Activated naive CD8-positive, alpha-beta T cell treated with anti-CD3 and anti-CD28 coated beads, Interleukin-2, amount 10 ng/mL, durations not matched to agents 7 days and 5 days (primary cell): ENCODE measurements around the gene HOXB1. TPM values are rescaled to one million over a fixed set of nuclear protein-coding genes. Genes with fewer than 3 reads are reported as not detected.
"Not testable (repeated sequence)": the region's sequence is repeated elsewhere in the genome, so short reads cannot be mapped to it uniquely, and the experiment has no call there.

Experiments
- ATAC-seq: fragments of 150-1000 bp; cut with Tn5 transposase; one replicate; pipeline ENCODE4 v1.10.0; 2021; ENCODE audit warnings: low read depth, moderate library complexity
- POLR2A ChIA-PET: fragments of 350-600 bp; sonication (Branson Sonifier 250); formaldehyde crosslinking; loops from one replicate; lab custom pipeline; 2021; ENCODE audit warnings: antibody characterized with exemption; lab: Charles Lee
- DNase-seq: peaks from one replicate; pipeline ENCODE4 v3.0.0; 2021
- H3K27ac Mint-ChIP-seq: one replicate; pipeline ENCODE4 v1.8.0; 2022; ENCODE audit warnings: mild to moderate bottlenecking, mixed read lengths
- H3K27me3 Mint-ChIP-seq: one replicate; pipeline ENCODE4 v1.8.0; 2022; ENCODE audit warnings: mild to moderate bottlenecking, moderate library complexity, mixed read lengths
- H3K36me3 Mint-ChIP-seq: one replicate; pipeline ENCODE4 v1.8.0; 2021; ENCODE audit warnings: mild to moderate bottlenecking, mixed read lengths
- H3K4me1 Mint-ChIP-seq: one replicate; pipeline ENCODE4 v1.8.0; 2021; ENCODE audit warnings: mixed read lengths
- H3K4me3 Mint-ChIP-seq: one replicate; pipeline ENCODE4 v1.8.0; 2022; ENCODE audit warnings: mild to moderate bottlenecking, moderate library complexity, mixed read lengths
- H3K9me3 Mint-ChIP-seq: one replicate; pipeline ENCODE4 v1.8.0; 2021; ENCODE audit warnings: mixed read lengths
- total RNA-seq, 2 experiments: library from RNA; stranded (reverse); gene quantifications; one replicate each; pipeline ENCODE4 v1.2.3, GENCODE V29; 2021

HOXB1 gene
- total RNA-seq, 2 experiments from 2014 or later, result not detected

GRCh38 chr17:48541036-48541576 lies 10.3 kb upstream of the HOXB1 start:
- no peak for DNase-seq
- Mint-ChIP-seq H3K27ac (peak overlapping the region; percentile 92), H3K9me3 (no peaks in the 10 kb centered on the region), H3K4me1 (peaks cover 29% of the 10 kb centered on the region), H3K4me3 (peak overlapping the region; percentile 96), H3K36me3 (peaks cover 8% of the 10 kb centered on the region), H3K27me3 (peaks cover 28% of the 10 kb centered on the region)
- POLR2A ChIA-PET, result interaction anchor here (1.3 to 2.9 kb wide), 6 partner anchors 26 to 41 kb away, joined by 3 to 21 read pairs (median 4); no protein-coding TSS in a partner anchor
- ATAC-seq, result no peak

GRCh38 chr17:48540213-48540612 lies 9.4 kb upstream of the HOXB1 start:
- ATAC-seq (no peak), DNase-seq (no peak)
- POLR2A ChIA-PET, result interaction anchor here (0.7 to 2.9 kb wide), 4 partner anchors 27 to 995 kb away, joined by 3 to 21 read pairs (median 5); no protein-coding TSS in a partner anchor
- Mint-ChIP-seq H3K9me3 (no peaks in the 10 kb centered on the region), H3K4me1 (peaks cover 21% of the 10 kb centered on the region), H3K27me3 (peaks cover 28% of the 10 kb centered on the region), H3K27ac (peak overlapping the region; percentile 57), H3K4me3 (peak overlapping the region; percentile 18), H3K36me3 (peaks cover 8% of the 10 kb centered on the region)

GRCh38 chr17:48539177-48539576 lies 8.4 kb upstream of the HOXB1 start:
- Mint-ChIP-seq H3K27me3 (peaks cover 27% of the 10 kb centered on the region), H3K27ac (no peak overlapping the region), H3K9me3 (no peaks in the 10 kb centered on the region), H3K4me1 (peaks cover 21% of the 10 kb centered on the region), H3K4me3 (no peak overlapping the region), H3K36me3 (peaks cover 8% of the 10 kb centered on the region)
- ATAC-seq (no peak), DNase-seq (no peak)
- POLR2A ChIA-PET, result no interaction called here

- no peak for ATAC-seq
- Mint-ChIP-seq H3K36me3 (peaks cover 3% of the 10 kb centered on the region), H3K9me3 (no peaks in the 10 kb centered on the region), H3K4me1 (peaks cover 15% of the 10 kb centered on the region), H3K27ac (no peak overlapping the region), H3K27me3 (peaks cover 20% of the 10 kb centered on the region), H3K4me3 (no peak overlapping the region)
- POLR2A ChIA-PET, result no interaction called here
- DNase-seq, result no peak
These were observed 6.5 kb upstream of the HOXB1 start for GRCh38 chr17:48537316-48537715.

GRCh38 chr17:48535793-48536559 lies 5.2 kb upstream of the HOXB1 start:
- DNase-seq, ATAC-seq, H3K9me3 Mint-ChIP-seq, H3K36me3 Mint-ChIP-seq, H3K4me3 Mint-ChIP-seq, H3K27ac Mint-ChIP-seq, H3K4me1 Mint-ChIP-seq: not testable (repeated sequence)
- POLR2A ChIA-PET, result interaction anchor here (0.9 to 1.4 kb wide), 2 partner anchors 15 to 30 kb away, joined by 3 to 4 read pairs; no protein-coding TSS in a partner anchor
- H3K27me3 Mint-ChIP-seq, result peaks cover 22% of the 10 kb centered on the region

- POLR2A ChIA-PET, result no interaction called here
- Mint-ChIP-seq H3K4me3 (no peak overlapping the region), H3K4me1 (no peaks in the 10 kb centered on the region), H3K9me3 (no peaks in the 10 kb centered on the region), H3K27me3 (peaks cover 19% of the 10 kb centered on the region), H3K27ac (no peak overlapping the region), H3K36me3 (no peaks in the 10 kb centered on the region)
- DNase-seq, result no peak
- ATAC-seq, result no peak
These were observed 1.4 kb upstream of the HOXB1 start for GRCh38 chr17:48532261-48532660.

- Mint-ChIP-seq H3K4me3 (no peak overlapping the region), H3K27ac (no peak overlapping the region), H3K9me3 (no peaks in the 10 kb centered on the region), H3K36me3 (no peaks in the 10 kb centered on the region), H3K4me1 (no peaks in the 10 kb centered on the region), H3K27me3 (peaks cover 27% of the 10 kb centered on the region)
- DNase-seq (no peak), ATAC-seq (no peak)
- POLR2A ChIA-PET, result no interaction called here
These were observed 464 bp downstream of the HOXB1 start for GRCh38 chr17:48530208-48530886.

GRCh38 chr17:48529683-48530009 lies 1.2 kb downstream of the HOXB1 start:
- Mint-ChIP-seq H3K4me1 (no peaks in the 10 kb centered on the region), H3K27me3 (peaks cover 34% of the 10 kb centered on the region), H3K27ac (no peak overlapping the region), H3K9me3 (no peaks in the 10 kb centered on the region), H3K4me3 (no peak overlapping the region), H3K36me3 (peaks cover 3% of the 10 kb centered on the region)
- ATAC-seq (no peak), DNase-seq (no peak)
- POLR2A ChIA-PET, result no interaction called here

GRCh38 chr17:48528936-48529682 lies 1.7 kb downstream of the HOXB1 start:
- DNase-seq (no peak), ATAC-seq (no peak)
- no peak overlapping the region for H3K4me3 Mint-ChIP-seq
- POLR2A ChIA-PET, result interaction anchor here (0.5 kb wide), 1 partner anchor 331 kb away, joined by 3 read pairs; no protein-coding TSS in a partner anchor
- peaks cover 39% of the 10 kb centered on the region for H3K27me3 Mint-ChIP-seq
- no peaks in the 10 kb centered on the region for H3K4me1 Mint-ChIP-seq
- peaks cover 3% of the 10 kb centered on the region for H3K36me3 Mint-ChIP-seq
- H3K9me3 Mint-ChIP-seq, result no peaks in the 10 kb centered on the region
- H3K27ac Mint-ChIP-seq, result no peak overlapping the region

GRCh38 chr17:48528153-48528935 lies 2.5 kb downstream of the HOXB1 start:
- H3K27ac Mint-ChIP-seq, result no peak overlapping the region
- no peak for ATAC-seq
- POLR2A ChIA-PET, result interaction anchor here (0.5 kb wide), 1 partner anchor 330 kb away, joined by 3 read pairs; no protein-coding TSS in a partner anchor

GRCh38 chr17:48527547-48527932 lies 3.3 kb downstream of the HOXB1 start:
- H3K27me3 Mint-ChIP-seq, result peaks cover 52% of the 10 kb centered on the region
- H3K9me3 Mint-ChIP-seq, result no peaks in the 10 kb centered on the region
- POLR2A ChIA-PET, result interaction anchor here (1.1 kb wide), 1 partner anchor 16 kb away, joined by 4 read pairs; no protein-coding TSS in a partner anchor
- H3K4me3 Mint-ChIP-seq, result no peak overlapping the region
- peaks cover 3% of the 10 kb centered on the region for H3K36me3 Mint-ChIP-seq
- ATAC-seq (no peak), DNase-seq (no peak)
- H3K4me1 Mint-ChIP-seq, result no peaks in the 10 kb centered on the region
- no peak overlapping the region for H3K27ac Mint-ChIP-seq

More at GRCh38 chr17:48528153-48528935, 2.5 kb downstream of the HOXB1 start:
- DNase-seq, result no peak
- Mint-ChIP-seq H3K9me3 (no peaks in the 10 kb centered on the region), H3K4me3 (no peak overlapping the region), H3K36me3 (peaks cover 3% of the 10 kb centered on the region), H3K27me3 (peaks cover 47% of the 10 kb centered on the region), H3K4me1 (no peaks in the 10 kb centered on the region)
